Ecto neural progenitor cell (in vitro differentiated cells): ENCODE results near the gene DHX16.

ENCODE experiments used
- DNase-seq: peaks from one replicate; pipeline ENCODE4 v3.0.0-alpha.2; 2018; ENCODE audit warnings: low spot score

DHX16 gene

GRCh38 chr6:30691208-30691847, 18.5 kb upstream of the DHX16 start:
- no peak for DNase-seq

GRCh38 chr6:30690403-30691207, 17.8 kb upstream of the DHX16 start, which contains the start of gene NRM:
Gene NRM (minus strand): TSS chr6:30690984. CDS start chr6:30690974, 10 bp downstream.
- DNase-seq: peak; percentile 90

DNA sequence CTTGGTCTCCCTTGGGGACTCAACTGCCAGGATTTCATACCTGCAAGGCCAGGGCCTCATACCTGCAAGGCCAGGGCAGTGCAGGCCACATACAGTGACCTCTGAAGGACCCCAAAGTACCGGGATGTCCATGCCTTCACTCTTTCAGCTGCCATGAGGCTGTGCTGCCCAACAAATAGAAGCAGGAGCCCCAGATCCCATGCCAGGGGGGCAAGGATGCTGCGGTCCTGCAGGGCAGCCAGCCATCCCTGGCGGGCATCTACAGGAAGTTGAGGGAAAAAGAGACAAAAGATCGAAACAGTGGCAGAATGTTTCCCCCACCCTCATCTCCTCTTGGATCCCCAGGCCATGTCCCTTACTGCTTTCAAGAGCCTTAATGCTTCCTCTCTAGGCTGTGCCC, 17.2 kb upstream of the DHX16 start:
- DNase-seq: no peak

DNA sequence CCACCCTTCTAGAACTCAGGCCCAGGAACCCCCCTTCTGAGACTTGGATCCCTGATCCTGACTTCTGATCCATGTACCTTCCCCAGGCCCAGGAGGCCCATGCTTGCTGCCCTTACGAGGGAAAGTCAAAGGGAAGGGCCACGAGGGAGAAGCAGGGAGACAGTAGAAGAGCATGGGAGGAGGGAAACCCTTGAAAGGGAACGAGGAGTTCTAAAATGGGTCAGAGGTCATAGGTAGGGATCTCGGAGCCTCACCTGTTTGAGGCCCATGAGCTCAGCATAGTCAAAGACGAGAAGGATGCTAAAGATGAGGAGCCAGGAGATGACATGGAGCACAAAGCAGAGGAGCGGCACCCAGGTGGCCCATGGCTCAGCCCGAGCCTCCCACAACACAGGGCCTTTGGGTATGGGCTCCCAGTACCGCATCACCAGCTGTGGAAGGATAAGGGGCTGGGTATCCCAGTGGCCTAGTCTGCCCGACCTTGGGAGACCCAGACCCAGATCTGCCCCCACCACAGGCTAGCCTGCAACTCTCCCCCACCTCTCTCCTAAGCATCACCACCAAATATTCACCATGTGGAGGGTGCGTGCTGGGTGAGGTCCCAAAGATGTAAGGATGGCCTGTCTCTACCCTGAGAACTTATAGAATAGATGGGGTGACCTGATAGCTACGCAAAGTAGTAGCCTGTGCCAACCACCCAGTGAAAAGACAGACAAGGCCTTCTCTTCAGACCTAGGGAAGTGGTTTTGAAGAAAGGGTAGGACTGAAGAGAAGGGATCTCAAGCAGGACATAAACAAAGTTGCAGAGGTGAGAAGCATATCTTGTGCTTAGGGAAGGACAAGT, 16.4 kb upstream of the DHX16 start:
- DNase-seq: no peak

DNA sequence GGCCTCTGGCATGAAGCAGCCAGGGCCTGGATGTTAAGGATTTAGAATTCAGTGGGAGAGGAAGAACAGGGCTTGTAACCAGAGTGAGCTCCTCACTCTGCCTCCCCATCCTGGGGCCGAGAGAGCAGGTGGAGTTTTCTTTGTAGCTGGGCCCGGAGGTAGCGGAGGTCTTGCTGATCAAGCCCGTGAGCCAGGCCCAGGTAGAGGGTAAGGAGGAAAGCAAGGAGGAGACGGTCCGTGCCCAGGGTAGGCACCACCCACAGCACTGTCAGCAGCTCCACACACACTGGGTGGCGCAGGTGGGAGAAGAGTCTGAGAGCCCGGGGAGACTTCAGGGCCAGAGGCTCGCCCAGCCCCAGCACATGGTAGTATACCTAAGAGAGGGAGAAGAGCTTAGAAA, 15.8 kb upstream of the DHX16 start:
- DNase-seq: no peak

DNA sequence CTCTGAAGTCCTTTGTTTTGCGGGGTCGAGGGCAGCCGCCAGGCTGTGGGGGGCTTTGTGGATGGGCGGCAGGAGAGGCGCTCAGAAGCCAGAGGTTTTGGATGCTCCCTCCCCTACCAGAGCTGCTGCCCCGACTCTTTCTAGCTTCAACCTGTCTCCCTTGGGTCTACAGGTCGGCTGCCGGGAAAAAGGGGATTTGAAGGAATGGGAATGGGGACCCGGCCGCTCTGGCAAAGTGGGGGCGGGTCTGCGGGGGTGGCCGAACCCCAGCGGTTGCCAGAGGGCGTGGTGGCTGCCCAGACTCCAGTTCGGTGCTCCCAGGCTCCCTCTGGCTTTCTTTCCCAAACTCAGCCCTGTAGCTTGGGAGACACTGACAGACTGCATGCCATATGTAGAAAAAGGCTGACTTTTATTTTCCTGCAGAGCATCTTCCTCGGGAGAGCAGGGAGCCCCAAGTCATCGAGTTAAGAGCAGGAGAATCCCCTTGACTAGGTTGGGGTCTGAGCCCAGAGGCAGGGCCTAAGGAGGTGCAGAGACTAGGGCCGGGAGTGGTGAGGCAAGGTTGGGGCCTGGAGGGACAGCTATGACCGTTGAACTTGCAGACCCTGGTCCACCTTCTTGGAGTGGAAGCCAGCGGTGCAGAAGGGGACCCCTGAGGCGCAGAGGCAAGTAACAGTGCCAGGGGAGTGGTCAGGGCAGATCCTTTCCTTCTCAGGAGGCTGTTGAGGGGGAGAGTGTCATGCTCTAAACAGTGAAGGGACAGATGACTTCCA, 15.0 kb upstream of the DHX16 start:
- no peak for DNase-seq

- DNase-seq: peak; percentile 92
Measured at GRCh38 chr6:30686908-30687658, 14.3 kb upstream of the DHX16 start.

DNA sequence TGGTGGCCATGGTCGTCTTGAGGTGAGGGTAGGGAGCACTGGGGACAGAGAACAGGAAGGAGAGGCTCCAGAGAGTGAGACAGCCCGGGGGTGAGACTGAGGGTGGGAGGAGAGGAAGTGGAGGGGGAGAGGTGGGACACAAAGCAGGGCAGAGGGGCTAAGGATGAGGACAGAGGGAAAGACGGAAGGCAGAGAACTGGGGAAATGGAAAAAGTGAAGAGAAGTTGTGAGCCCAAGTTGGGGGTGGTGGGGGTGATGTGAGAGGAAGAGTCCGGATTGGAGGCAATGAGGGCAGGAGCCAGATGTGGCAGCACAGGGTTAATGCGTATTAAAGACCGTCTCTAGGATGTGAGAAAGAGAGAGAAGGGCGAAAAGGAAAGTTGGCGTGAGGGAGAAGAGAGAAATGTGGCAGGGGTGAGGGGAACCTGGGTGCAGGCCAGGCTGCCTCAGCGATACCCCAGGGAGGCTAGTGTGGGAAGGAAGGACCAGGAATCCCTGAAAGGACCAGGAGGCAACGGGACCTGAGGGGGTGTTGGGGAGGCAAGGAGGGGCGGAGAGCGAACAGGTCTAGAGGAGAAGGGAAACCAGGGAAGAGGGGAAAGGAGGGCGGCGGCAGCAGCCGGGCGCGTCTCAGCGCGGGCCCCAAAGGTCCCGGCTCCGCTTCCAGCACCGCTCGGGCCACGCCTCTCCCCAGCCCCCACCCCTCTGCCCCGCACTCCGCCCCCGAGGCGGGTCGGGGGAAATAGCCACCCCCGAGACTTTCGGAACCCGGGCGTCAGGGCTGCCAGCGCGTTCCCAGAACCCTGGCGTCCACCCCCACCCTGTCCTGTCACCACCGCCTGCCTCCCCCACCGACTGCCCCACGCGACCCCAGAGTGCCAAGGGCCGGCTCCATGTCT, 13.5 kb upstream of the DHX16 start, which contains the start of gene PPP1R18:
Gene PPP1R18 (minus strand): TSS at position 637 of the 899 bp plus-strand sequence. CDS start 627 bp downstream, at position 10.
- DNase-seq: no peak

DNA sequence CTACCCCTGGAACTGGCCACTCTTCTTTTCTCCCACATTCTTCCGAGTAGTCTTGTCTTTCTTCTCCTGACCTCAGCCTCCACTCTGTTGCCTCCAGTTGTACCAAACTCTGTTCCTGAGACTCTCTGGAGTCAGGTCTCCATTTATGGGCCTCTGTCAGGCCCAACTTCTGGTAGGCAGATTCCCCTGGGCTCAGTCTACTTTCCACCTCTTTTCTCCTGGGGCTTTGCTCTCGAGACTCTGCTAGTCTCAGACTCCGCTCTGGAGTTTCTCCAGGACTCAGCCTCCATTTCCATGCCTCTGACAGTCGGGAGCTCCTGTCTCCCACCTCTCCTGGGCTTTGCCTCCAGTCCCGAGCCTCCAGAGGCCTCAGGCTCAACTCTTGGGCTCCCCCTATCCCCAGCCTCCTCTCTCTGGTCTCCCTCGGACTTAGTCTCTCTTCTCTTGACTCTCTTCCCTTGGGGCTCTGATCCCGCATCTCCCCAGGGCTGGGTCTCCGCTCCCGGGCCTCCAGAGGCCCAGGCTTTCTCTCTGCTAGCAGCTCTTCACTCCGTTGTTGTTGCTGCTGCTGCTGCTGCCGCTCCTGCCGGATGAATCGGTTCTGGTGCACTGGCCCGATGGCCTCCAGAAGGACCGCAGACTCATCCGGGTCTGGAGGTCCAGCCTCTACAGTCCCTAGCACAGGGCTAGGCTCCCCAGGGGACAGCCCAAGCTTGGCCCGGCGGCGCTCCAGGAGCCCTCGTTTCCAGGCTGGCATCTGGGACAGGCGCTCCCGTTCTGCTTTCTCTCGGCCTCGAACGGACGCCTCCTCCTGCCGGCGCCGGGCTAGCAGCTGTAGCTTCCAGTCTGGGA, 12.6 kb upstream of the DHX16 start:
- DNase-seq: no peak

DNA sequence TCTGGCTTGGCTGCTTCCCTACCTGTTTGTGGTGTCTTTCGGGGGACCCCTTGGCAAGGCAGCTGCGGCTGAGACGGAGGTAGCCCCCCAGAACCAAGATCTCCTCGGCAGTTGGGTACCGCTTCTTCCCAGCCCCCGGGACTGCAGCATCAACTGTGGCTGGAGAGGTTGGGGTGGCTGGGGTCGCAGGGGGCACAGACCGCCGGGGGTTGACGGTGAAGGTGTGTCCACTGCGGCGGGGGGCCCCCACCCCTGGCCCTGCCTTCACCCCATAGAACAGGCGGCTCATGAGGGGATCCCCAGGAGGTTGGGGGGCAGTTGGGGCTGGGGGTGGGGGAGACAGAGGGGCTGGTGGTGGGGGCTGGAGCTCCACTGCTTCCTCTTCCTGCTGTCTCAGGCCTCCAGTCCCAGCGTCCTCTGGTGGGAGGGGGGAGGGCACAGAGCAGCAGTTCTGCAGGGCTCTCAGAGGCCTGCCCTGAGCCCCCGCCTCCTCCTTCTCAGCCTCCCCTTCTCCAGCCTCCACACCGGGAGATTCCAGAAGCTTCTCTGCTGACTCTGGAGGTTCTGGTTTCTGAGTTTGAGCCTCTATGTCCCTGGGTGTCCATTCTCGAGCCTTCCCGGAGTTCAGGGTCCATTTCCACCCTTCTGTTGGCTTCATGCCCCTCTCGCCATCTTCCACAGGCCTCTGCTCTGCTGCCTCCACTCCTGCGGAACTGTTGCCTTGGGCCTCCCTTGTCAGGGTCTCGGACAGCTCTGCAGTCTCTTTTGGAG, 11.8 kb upstream of the DHX16 start:
- no peak for DNase-seq

DNA sequence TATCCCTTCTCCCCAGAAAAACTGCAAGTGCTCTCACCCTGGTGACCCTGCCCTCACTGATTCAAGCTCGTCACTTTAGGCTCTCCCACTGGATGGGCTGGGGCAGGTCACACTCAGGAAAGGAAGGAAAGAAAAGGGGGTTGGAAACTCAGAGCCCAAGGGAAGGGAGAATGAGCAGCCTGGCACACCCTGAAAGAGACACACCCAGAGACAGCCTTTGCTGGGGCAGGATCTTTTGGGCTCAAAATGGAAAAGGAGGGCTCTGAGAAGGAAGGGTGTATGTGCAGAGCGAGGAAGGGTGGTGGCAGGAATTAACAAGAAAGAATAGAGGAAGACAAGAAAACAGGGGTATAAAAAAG, 11.2 kb upstream of the DHX16 start:
- DNase-seq: no peak

GRCh38 chr6:30683183-30683979, 10.6 kb upstream of the DHX16 start:
- DNase-seq: no peak

- DNase-seq: no peak
Measured at GRCh38 chr6:30682143-30683117, 9.6 kb upstream of the DHX16 start.

DNA sequence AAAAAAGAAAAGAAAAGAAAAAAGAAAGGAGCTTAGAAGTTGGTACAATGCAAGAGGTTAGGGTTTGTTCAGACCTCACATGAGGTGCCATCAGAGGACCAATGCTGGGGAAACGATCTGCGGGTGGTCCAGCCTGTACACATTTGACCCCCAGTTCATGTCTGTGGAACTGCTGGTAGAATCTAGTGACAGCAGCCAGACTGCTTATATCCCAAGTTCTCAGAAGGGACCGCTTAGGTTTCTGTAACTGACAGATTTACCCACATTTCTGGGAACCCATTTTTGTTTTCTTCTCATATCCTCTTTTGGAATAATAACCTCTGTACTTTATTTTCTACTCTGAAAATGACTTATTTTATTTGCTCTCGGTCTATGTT, 8.9 kb upstream of the DHX16 start:
- no peak for DNase-seq

GRCh38 chr6:30679765-30680535, 7.1 kb upstream of the DHX16 start:
- no peak for DNase-seq
